Activated CD8-positive, alpha-beta memory T cell treated with anti-CD3 and anti-CD28 coated beads for 4 hours (primary cell): ENCODE measurements around the gene IFNAR2.
"Not testable (repeated sequence)": the region's sequence is repeated elsewhere in the genome, so short reads cannot be mapped to it uniquely, and the experiment has no call there.

Source experiments
- DNase-seq, 2 donors: peaks; one replicate each; pipeline ENCODE4 v3.0.0-alpha.2; 2020; ENCODE audit warnings: low read depth in 2 of 2

Gene IFNAR2

GRCh38 chr21:33244082-33244778 lies 14.5 kb downstream of the IFNAR2 start:
- DNase-seq = no peak

GRCh38 chr21:33244779-33245105 lies 15.0 kb downstream of the IFNAR2 start:
- DNase-seq = no peak

DNA sequence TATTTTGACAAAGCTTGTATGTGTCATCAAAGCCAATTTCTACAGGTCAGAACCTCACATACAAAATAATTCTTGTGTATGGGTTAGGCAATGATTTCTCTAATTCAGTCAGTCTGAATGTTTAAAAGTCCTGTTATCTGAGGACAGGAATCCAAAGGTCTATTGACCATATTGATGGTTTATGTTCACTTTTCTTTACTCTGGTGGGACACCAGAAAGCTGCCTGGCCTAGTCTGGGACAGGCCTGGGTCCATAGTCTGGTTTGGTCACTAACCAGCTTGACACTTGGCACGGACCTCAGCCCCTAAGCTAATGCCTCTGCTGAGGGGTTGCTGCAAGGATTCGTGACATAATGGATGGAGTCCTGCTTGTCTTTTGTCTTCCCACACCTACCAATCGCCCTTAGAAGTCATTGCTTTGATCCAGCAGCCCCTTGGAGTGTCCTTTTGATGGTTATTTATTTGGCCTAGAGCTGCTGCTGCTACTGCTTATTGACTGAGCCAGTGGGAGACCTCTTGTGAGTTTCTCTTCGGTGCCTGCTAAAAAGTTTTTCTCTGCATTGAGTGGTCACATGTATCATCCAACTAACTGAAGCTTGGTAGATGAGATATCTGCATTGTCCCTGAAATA lies 15.7 kb downstream of the IFNAR2 start:
- DNase-seq = no peak

- DNase-seq = no peak
Measured at GRCh38 chr21:33246506-33246905, 16.8 kb downstream of the IFNAR2 start.

- no peak for DNase-seq
Measured at GRCh38 chr21:33246963-33247362, 17.2 kb downstream of the IFNAR2 start.

- DNase-seq = no peak
Measured at GRCh38 chr21:33247599-33247998, 17.9 kb downstream of the IFNAR2 start.

DNA sequence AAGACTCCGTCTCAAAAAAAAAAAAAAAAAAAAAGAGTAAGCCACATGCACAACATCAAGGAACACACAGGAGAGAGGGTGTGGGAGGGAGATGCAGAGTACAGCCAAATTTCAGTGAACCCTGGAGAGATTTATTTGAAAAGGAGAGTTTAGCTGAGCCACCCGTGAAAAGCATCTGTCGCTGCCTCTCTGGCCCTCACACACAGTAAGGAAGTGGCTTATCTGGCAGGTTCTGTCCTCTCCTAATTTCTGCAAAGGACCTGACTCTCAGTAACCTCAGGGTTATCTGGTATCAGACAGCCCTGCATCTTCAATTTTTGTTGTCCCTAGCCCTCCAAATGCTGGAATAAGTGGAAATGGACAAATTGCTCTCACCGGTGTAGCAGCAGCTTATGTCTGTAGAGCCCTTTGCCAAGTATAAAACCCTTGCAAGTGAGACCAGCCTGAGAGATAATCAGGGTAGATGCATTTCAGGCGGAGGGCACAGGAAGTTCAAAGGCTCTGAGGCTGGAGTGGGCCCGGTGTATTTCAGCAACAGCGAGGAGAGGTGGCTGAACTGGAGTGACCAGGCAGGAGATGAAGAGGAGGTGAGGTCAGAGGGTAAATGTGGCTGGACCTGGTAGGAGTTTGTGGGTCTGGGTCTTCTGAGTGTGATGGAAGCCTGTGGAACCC lies 19.7 kb downstream of the IFNAR2 start:
- DNase-seq = no peak

DNA sequence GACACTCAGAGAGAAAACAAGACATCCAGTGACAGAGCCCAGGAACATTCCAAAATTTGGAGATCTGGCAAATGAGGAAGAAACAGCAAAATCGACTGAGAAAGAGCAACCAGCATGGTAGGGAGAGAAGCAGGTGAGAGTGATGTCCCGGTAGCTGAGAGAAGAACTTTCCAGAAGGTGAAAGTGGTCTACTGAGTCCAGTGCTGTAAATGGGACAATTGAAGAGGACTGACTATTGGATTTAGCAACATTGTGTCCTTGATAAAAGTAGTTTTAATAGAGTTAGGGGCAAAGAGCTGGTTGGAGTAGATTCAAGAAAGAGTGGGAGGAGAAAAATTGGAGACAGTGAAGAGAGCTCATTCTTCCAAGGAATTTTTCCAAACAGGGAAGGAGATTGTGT lies 21.4 kb downstream of the IFNAR2 start:
- DNase-seq = no peak

- not testable (repeated sequence) for DNase-seq
Measured at GRCh38 chr21:33253382-33253781, 23.6 kb downstream of the IFNAR2 start.

GRCh38 chr21:33254766-33255165 lies 25.0 kb downstream of the IFNAR2 start:
- no peak for DNase-seq

DNA sequence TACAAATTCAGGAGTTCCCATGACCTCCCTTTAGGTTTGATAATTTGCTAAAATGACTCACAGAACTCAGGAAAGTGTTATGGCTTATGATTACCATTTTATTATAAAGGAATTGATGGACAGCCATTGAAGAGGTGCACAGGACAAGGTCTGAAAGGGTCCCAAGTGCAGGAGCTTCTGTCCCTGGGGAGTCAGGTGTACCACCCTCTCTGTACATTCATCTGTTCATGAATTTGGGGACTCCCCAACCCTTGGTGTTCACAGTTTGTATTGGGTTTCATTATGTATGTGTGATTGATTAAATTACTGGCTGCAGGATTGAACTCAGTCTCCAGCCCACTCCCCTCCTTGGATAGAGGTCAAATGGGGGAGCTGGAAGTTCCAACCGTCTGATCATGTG lies 25.7 kb downstream of the IFNAR2 start:
- DNase-seq = no peak

GRCh38 chr21:33256019-33256418 lies 26.3 kb downstream of the IFNAR2 start:
- no peak for DNase-seq

DNA sequence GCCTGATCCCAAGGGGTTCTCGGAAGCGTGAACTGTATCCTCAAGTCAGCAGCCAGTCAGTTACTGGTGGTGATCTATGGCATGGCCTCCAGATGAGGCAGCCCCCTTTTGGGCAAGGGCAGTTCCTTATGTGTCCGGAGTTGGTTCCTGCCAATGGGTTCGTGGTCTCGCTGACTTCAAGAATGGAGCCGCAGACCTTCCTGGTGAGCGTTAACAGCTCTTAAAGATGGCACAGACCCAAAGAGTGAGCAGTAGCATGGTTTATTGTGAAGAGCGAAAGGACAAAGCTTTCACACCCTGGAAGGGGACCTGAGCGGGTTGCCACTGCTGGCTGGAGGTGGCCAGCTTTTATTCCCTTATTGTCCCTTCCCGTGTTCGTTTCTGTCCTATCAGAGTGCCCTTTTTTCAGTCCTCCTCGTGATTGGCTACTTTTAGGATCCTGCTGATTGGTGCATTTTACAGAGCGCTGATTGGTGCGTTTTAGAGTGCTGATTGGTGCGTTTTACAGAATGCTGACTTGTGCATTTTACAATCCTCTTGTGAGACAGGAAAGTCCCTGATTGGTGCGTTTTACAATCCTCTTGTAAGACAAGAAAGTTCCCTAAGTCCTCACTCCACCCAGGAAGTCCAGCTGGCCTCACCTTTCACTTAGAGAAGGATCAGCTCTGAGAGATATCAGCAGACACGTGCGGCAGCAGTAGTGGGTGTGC lies 27.5 kb downstream of the IFNAR2 start:
- DNase-seq = no peak

GRCh38 chr21:33258475-33258874 lies 28.7 kb downstream of the IFNAR2 start:
- DNase-seq = no peak

GRCh38 chr21:33259428-33259827 lies 29.7 kb downstream of the IFNAR2 start:
- DNase-seq = no peak

- DNase-seq = no peak
Measured at GRCh38 chr21:33259995-33260394, 30.3 kb downstream of the IFNAR2 start.

DNA sequence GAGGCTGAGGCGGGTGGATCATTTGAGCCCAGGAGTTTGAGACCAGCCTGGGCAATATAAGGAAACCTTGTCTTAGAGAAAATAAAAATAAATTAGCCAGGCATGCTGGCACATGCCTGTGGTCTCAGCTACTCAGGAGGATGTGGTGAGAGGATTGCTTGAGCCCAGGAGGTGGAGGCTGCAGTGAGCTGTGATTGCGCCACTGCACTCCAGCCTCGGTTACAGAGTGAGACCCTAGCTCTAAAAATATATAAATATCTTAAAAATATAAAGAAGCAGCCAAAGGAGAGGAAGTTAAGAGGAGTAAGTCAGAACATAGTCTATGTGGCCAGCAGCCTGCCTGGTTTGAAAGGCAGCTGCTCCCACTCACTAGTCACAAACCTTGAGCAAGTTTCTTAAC lies 31.9 kb downstream of the IFNAR2 start:
- no peak for DNase-seq

DNA sequence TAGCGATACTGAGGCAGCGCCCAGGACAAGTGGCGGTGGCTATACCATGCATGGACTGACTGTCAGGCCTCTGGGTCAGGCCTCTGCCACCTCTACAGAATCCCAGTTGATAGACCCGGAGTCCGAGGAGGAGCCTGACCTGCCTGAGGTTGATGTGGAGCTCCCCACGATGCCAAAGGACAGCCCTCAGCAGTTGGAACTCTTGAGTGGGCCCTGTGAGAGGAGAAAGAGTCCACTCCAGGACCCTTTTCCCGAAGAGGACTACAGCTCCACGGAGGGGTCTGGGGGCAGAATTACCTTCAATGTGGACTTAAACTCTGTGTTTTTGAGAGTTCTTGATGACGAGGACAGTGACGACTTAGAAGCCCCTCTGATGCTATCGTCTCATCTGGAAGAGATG lies 33.2 kb downstream of the IFNAR2 start:
- DNase-seq = no peak

DNA sequence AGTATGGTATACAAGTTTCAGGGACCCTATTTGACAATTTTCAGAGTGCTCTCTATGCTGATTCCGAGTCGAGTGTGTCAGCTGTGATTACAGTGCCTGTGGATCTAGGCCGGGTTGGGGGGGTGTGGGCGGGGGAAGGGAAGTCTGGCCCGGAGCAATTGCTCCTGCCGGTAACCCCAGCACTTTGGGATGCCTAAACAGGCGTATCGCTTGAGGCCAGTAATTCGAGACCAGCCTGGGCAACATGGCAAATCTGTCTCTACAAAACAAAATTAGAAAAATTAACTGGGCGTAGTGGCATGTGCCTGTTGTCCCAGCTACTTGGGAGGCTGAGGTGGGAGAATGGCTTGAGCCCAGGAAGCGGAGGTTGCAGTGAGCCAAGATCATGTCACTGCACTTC lies 34.8 kb downstream of the IFNAR2 start:
- no peak for DNase-seq

GRCh38 chr21:33265664-33266049 lies 35.9 kb downstream of the IFNAR2 start:
- no peak for DNase-seq

DNA sequence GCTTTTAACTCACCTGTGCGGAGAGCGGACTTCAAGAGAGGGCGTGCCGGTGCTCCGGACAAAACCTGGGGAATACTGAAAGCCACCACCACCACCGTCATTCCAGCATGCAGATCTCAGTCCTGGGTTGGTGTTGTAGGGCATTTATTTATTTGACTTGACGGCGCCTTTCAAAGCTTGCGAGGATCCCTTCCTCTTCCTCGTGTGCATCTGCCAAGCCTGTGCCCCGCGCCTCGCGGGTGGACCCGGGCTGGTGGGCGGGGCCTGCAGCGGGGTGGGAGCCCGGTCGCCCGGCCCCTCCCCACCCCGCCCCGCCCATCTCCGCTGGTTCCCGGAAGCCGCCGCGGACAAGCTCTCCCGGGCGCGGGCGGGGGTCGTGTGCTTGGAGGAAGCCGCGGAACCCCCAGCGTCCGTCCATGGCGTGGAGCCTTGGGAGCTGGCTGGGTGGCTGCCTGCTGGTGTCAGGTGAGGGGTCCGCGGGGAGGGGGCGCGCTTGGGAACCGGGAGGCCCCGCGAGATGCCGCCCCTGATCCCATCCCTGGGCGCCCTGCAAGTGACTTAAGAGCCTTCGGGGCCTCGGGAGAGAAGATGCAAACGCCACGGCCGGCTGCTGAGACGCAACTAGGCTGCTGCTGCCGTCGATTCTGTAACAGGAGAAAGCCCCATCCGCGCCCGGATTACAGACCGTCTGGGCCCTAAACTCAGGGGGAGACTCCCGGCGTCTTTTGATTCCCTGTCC lies 36.5 kb downstream of the IFNAR2 start, which contains the start of gene IL10RB:
TSS of gene IL10RB (plus strand) at position 318 of the 739 bp plus-strand sequence. CDS start at position 417, 99 bp downstream.
- peak; percentile 40 to 54 for DNase-seq

DNA sequence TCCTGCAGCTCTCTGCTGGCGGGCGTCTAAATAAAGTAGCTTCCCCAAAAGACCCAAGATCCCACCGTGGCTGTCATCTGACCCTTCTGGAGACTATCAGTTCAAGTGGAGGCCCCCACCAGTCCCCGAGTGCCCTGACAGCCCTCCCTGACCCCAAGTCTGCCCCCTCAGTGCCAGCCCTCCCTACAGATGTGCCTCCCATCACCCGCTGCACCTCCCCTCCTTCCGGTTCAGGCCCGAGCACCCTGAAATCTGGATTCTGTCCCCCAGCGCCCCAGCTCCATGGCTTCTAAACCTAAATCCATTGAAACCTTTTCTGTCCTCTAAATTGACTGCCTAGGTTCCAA lies 37.0 kb downstream of the IFNAR2 start:
- no peak for DNase-seq
